Hepatocyte (in vitro differentiated cells): ENCODE data around the gene ADGRB2. TPM values are rescaled to one million over a fixed set of nuclear protein-coding genes. Genes with fewer than 3 reads are reported as not detected.
A peak's percentile ranks its signal among the peaks of the same experiment; 100 is the strongest.

Experiments used
- DNase-seq: peaks from one replicate; pipeline ENCODE4 v3.0.0-alpha.2; 2016; ENCODE audit warnings: low spot score
- H2AFZ ChIP-seq: fragments of 200-600 bp; sonication (generic); 2 replicates; pipeline ENCODE4 v1.6.0; 2016; ENCODE audit warnings: antibody characterized with exemption, mild to moderate bottlenecking
- H3K27ac ChIP-seq: fragments of 200-600 bp; sonication (generic); 2 replicates; pipeline ENCODE4 v1.5.1; 2016; ENCODE audit warnings: mild to moderate bottlenecking
- H3K27me3 ChIP-seq: fragments of 200-600 bp; sonication (generic); 2 replicates; pipeline ENCODE4 v1.6.1; 2016
- H3K36me3 ChIP-seq: fragments of 200-600 bp; sonication (generic); replicated peaks from 2 replicates; pipeline ENCODE4 v1.5.1; 2016; ENCODE audit warnings: low read depth; ENCODE audit not compliant: insufficient read depth
- H3K4me1 ChIP-seq: fragments of 200-600 bp; sonication (generic); 2 replicates; pipeline ENCODE4 v1.5.1; 2016; ENCODE audit warnings: mild to moderate bottlenecking, moderate library complexity; ENCODE audit not compliant: insufficient read depth
- H3K4me2 ChIP-seq: fragments of 200-600 bp; sonication (generic); 2 replicates; pipeline ENCODE4 v1.6.0; 2016
- H3K4me3 ChIP-seq: fragments of 200-600 bp; sonication (generic); 2 replicates; pipeline ENCODE4 v1.5.1; 2016; ENCODE audit warnings: mild to moderate bottlenecking
- H3K79me2 ChIP-seq: fragments of 200-600 bp; sonication (generic); 2 replicates; pipeline ENCODE4 v1.6.0; 2017; ENCODE audit warnings: mild to moderate bottlenecking
- H3K9me2 ChIP-seq: fragments of 200-600 bp; sonication (generic); replicated peaks from 2 replicates; pipeline ENCODE4 v1.6.0; 2017; ENCODE audit warnings: mild to moderate bottlenecking; ENCODE audit not compliant: insufficient read depth
- H3K9me3 ChIP-seq: fragments of 200-600 bp; sonication (generic); 2 replicates; pipeline ENCODE4 v1.5.1; 2016; ENCODE audit warnings: low read depth, mild to moderate bottlenecking
- H4K20me1 ChIP-seq: fragments of 200-600 bp; sonication (generic); 2 replicates; pipeline ENCODE4 v1.6.0; 2016; ENCODE audit warnings: mild to moderate bottlenecking; ENCODE audit not compliant: insufficient read depth, poor library complexity, severe bottlenecking
- CTCF ChIP-seq: fragments of 200-600 bp; sonication (generic); IDR thresholded peaks from 2 replicates; pipeline ENCODE4 v1.5.1; 2016; ENCODE audit warnings: antibody characterized with exemption, mild to moderate bottlenecking; ENCODE audit not compliant: poor library complexity
- EZH2 ChIP-seq: fragments of 200-600 bp; sonication (generic); IDR thresholded peaks from 2 replicates; pipeline ENCODE4 v1.6.1; 2016; ENCODE audit warnings: antibody characterized with exemption, mild to moderate bottlenecking, borderline replicate concordance
- EZH2phosphoT487 ChIP-seq: fragments of 200-600 bp; sonication (generic); IDR thresholded peaks from one replicate; pipeline ENCODE4 v1.6.1; 2018; ENCODE audit warnings: antibody characterized with exemption, mild to moderate bottlenecking, low read depth, moderate library complexity; ENCODE audit not compliant: unreplicated experiment, severe bottlenecking
- WGBS: methylation state at CpG from one replicate; pipeline ENCODE4 v1.1.6; 2016; ENCODE audit warnings: low lambda C conversion rate; ENCODE audit errors: missing lambda C conversion rate; 5-methylcytosine and 5-hydroxymethylcytosine counted together
- polyA plus RNA-seq: library from polyadenylated mRNA; unstranded; fragments of >200 nt; fragmentation: Nextera tagmentation; extraction: Ambion mirVana; gene quantifications from 2 replicates; pipeline ENCODE4 v1.2.1, GENCODE V29; 2016
- total RNA-seq: library from RNA; depleted of rRNA; stranded (reverse); fragments of >200 nt; gene quantifications from 2 replicates; pipeline ENCODE4 v1.2.3, GENCODE V29; 2014

Gene ADGRB2
- total and polyA plus RNA-seq, 2 experiments from 2014 or later = 7.7 to 10.5 TPM

GRCh38 chr1:31753707-31754349 lies 10.3 kb downstream of the ADGRB2 start:
- Histone ChIP-seq H3K4me1 (peaks cover 46% of the 10 kb centered on the region), H3K27me3 (no peaks in the 10 kb centered on the region), H3K4me3 (no peak overlapping the region), H4K20me1 (no peaks in the 10 kb centered on the region), H3K79me2 (no peaks in the 10 kb centered on the region), H3K36me3 (no peaks in the 10 kb centered on the region), H3K4me2 (no peak overlapping the region), H3K9me2 (no peaks in the 10 kb centered on the region), H2AFZ (no peak overlapping the region), H3K9me3 (no peaks in the 10 kb centered on the region), H3K27ac (no peak overlapping the region)
- peak; percentile 49 for DNase-seq
- TF ChIP-seq EZH2phosphoT487 = no peak
- TF ChIP-seq EZH2 = no peak
- no peak for TF ChIP-seq CTCF
- 91% methylated on average over 9 of the region's 9 CpGs for WGBS

GRCh38 chr1:31752952-31753475 lies 11.1 kb downstream of the ADGRB2 start:
- Histone ChIP-seq H3K79me2 (no peaks in the 10 kb centered on the region), H3K4me3 (no peak overlapping the region), H4K20me1 (no peaks in the 10 kb centered on the region), H3K9me2 (no peaks in the 10 kb centered on the region), H3K4me1 (peaks cover 54% of the 10 kb centered on the region), H3K9me3 (no peaks in the 10 kb centered on the region), H3K4me2 (no peak overlapping the region), H2AFZ (no peak overlapping the region), H3K27me3 (no peaks in the 10 kb centered on the region), H3K36me3 (no peaks in the 10 kb centered on the region), H3K27ac (no peak overlapping the region)
- WGBS = 93% methylated on average over 12 of the region's 12 CpGs
- DNase-seq = no peak
- TF ChIP-seq CTCF (no peak), EZH2 (no peak)

GRCh38 chr1:31752258-31752657 lies 11.9 kb downstream of the ADGRB2 start:
- H3K9me3 ChIP-seq = no peaks in the 10 kb centered on the region
- no peaks in the 10 kb centered on the region for H3K9me2 ChIP-seq
- peaks cover 60% of the 10 kb centered on the region for H3K4me1 ChIP-seq
- no peaks in the 10 kb centered on the region for H3K79me2 ChIP-seq
- DNase-seq = no peak
- no peak overlapping the region for H3K4me3 ChIP-seq
- no peak overlapping the region for H3K4me2 ChIP-seq
- no peaks in the 10 kb centered on the region for H3K27me3 ChIP-seq
- no peak overlapping the region for H3K27ac ChIP-seq
- 45% methylated on average over 7 of the region's 7 CpGs for WGBS
- no peak overlapping the region for H2AFZ ChIP-seq
- TF ChIP-seq EZH2phosphoT487 = no peak
- no peak for TF ChIP-seq CTCF
- no peak for TF ChIP-seq EZH2
- H3K36me3 ChIP-seq = no peaks in the 10 kb centered on the region
- no peaks in the 10 kb centered on the region for H4K20me1 ChIP-seq
